Stimulated activated naive CD8-positive, alpha-beta T cell treated with anti-CD3 and anti-CD28 coated beads, Interleukin-15, Interleukin-2, amounts not matched to agents 100 ng/mL and 50 ng/mL, for 24 hours (primary cell): ENCODE data around the gene SS18L1.
"Not testable (repeated sequence)": the region's sequence is repeated elsewhere in the genome, so short reads cannot be mapped to it uniquely, and the experiment has no call there.

Experiments used
- H3K27ac Mint-ChIP-seq: one replicate; pipeline ENCODE4 v1.8.0; 2021; ENCODE audit warnings: mild to moderate bottlenecking, mixed read lengths
- H3K27me3 Mint-ChIP-seq: one replicate; pipeline ENCODE4 v1.8.0; 2021; ENCODE audit warnings: mixed read lengths
- H3K36me3 Mint-ChIP-seq: one replicate; pipeline ENCODE4 v1.8.0; 2021; ENCODE audit warnings: low read depth, mixed read lengths
- H3K4me1 Mint-ChIP-seq: one replicate; pipeline ENCODE4 v1.8.0; 2021; ENCODE audit warnings: low read depth, mixed read lengths
- H3K4me3 Mint-ChIP-seq: one replicate; pipeline ENCODE4 v1.8.0; 2021; ENCODE audit warnings: mild to moderate bottlenecking, mixed read lengths
- H3K9me3 Mint-ChIP-seq: one replicate; pipeline ENCODE4 v1.8.0; 2021; ENCODE audit warnings: mixed read lengths

Gene SS18L1

GRCh38 chr20:62141043-62141396, 2.5 kb upstream of the SS18L1 start:
- Mint-ChIP-seq H3K9me3 (no peaks in the 10 kb centered on the region), H3K4me1 (peaks cover 49% of the 10 kb centered on the region), H3K27ac (peak overlapping the region; percentile 56), H3K4me3 (peak overlapping the region; percentile 93), H3K27me3 (no peaks in the 10 kb centered on the region), H3K36me3 (peaks cover 68% of the 10 kb centered on the region)

GRCh38 chr20:62141397-62142251, 1.9 kb upstream of the SS18L1 start:
- no peaks in the 10 kb centered on the region for H3K27me3 Mint-ChIP-seq
- peaks cover 48% of the 10 kb centered on the region for H3K4me1 Mint-ChIP-seq
- H3K27ac Mint-ChIP-seq, result peak overlapping the region; percentile 96
- H3K36me3 Mint-ChIP-seq, result peaks cover 65% of the 10 kb centered on the region
- H3K9me3 Mint-ChIP-seq, result no peaks in the 10 kb centered on the region
- H3K4me3 Mint-ChIP-seq, result peak overlapping the region; percentile 93

GRCh38 chr20:62142252-62143080, 1.1 kb upstream of the SS18L1 start:
- H3K36me3 Mint-ChIP-seq, result peaks cover 58% of the 10 kb centered on the region
- H3K4me1 Mint-ChIP-seq, result peaks cover 51% of the 10 kb centered on the region
- peak overlapping the region; percentile 96 for H3K27ac Mint-ChIP-seq
- peak overlapping the region; percentile 93 for H3K4me3 Mint-ChIP-seq
- H3K27me3 Mint-ChIP-seq, result no peaks in the 10 kb centered on the region
- no peaks in the 10 kb centered on the region for H3K9me3 Mint-ChIP-seq

GRCh38 chr20:62143957-62144825, 622 bp downstream of the SS18L1 start:
- Mint-ChIP-seq H3K27ac (peak overlapping the region; percentile 75), H3K27me3 (no peaks in the 10 kb centered on the region), H3K4me1 (peaks cover 47% of the 10 kb centered on the region), H3K4me3 (peak overlapping the region; percentile 83), H3K9me3 (no peaks in the 10 kb centered on the region), H3K36me3 (peaks cover 40% of the 10 kb centered on the region)

- Mint-ChIP-seq H3K27me3 (no peaks in the 10 kb centered on the region), H3K4me1 (peaks cover 41% of the 10 kb centered on the region), H3K9me3 (no peaks in the 10 kb centered on the region), H3K36me3 (peaks cover 28% of the 10 kb centered on the region), H3K4me3 (peak overlapping the region; percentile 83), H3K27ac (no peak overlapping the region)
Measured at GRCh38 chr20:62145688-62146018, 2.1 kb downstream of the SS18L1 start.

- Mint-ChIP-seq H3K9me3 (no peaks in the 10 kb centered on the region), H3K27me3 (no peaks in the 10 kb centered on the region)
Measured at GRCh38 chr20:62146019-62146755, 2.6 kb downstream of the SS18L1 start.

GRCh38 chr20:62147125-62147524, 3.6 kb downstream of the SS18L1 start:
- H3K27ac Mint-ChIP-seq, result no peak overlapping the region
- peaks cover 26% of the 10 kb centered on the region for H3K4me1 Mint-ChIP-seq
- no peaks in the 10 kb centered on the region for H3K9me3 Mint-ChIP-seq
- peaks cover 16% of the 10 kb centered on the region for H3K36me3 Mint-ChIP-seq
- no peaks in the 10 kb centered on the region for H3K27me3 Mint-ChIP-seq
- no peak overlapping the region for H3K4me3 Mint-ChIP-seq

More at GRCh38 chr20:62146019-62146755, 2.6 kb downstream of the SS18L1 start:
- Mint-ChIP-seq H3K27ac (no peak overlapping the region), H3K36me3 (peaks cover 25% of the 10 kb centered on the region), H3K4me1 (peaks cover 36% of the 10 kb centered on the region), H3K4me3 (no peak overlapping the region)

- H3K4me3 Mint-ChIP-seq, result no peak overlapping the region
- no peaks in the 10 kb centered on the region for H3K9me3 Mint-ChIP-seq
- no peaks in the 10 kb centered on the region for H3K27me3 Mint-ChIP-seq
- H3K36me3 Mint-ChIP-seq, result peaks cover 17% of the 10 kb centered on the region
- no peak overlapping the region for H3K27ac Mint-ChIP-seq
- peaks cover 24% of the 10 kb centered on the region for H3K4me1 Mint-ChIP-seq
Measured at GRCh38 chr20:62147528-62147927, 4.0 kb downstream of the SS18L1 start.

- Mint-ChIP-seq H3K36me3 (peaks cover 26% of the 10 kb centered on the region), H3K4me1 (peaks cover 24% of the 10 kb centered on the region)
- H3K4me3 Mint-ChIP-seq, H3K9me3 Mint-ChIP-seq, H3K27ac Mint-ChIP-seq, H3K27me3 Mint-ChIP-seq: not testable (repeated sequence)
Measured at GRCh38 chr20:62148383-62148782, 4.8 kb downstream of the SS18L1 start.

- Mint-ChIP-seq H3K36me3 (peaks cover 31% of the 10 kb centered on the region), H3K27ac (no peak overlapping the region), H3K9me3 (peaks cover 11% of the 10 kb centered on the region), H3K4me3 (no peak overlapping the region), H3K27me3 (no peaks in the 10 kb centered on the region), H3K4me1 (peaks cover 24% of the 10 kb centered on the region)
Measured at GRCh38 chr20:62148908-62149314, 5.3 kb downstream of the SS18L1 start.

GRCh38 chr20:62149532-62150309, 6.2 kb downstream of the SS18L1 start:
- Mint-ChIP-seq H3K36me3 (peaks cover 36% of the 10 kb centered on the region), H3K27me3 (no peaks in the 10 kb centered on the region), H3K27ac (no peak overlapping the region), H3K4me1 (peaks cover 20% of the 10 kb centered on the region), H3K4me3 (no peak overlapping the region), H3K9me3 (peaks cover 12% of the 10 kb centered on the region)

- Mint-ChIP-seq H3K9me3 (peaks cover 12% of the 10 kb centered on the region), H3K27me3 (no peaks in the 10 kb centered on the region), H3K36me3 (peaks cover 36% of the 10 kb centered on the region), H3K4me1 (peaks cover 15% of the 10 kb centered on the region), H3K4me3 (no peak overlapping the region), H3K27ac (no peak overlapping the region)
Measured at GRCh38 chr20:62150310-62150575, 6.7 kb downstream of the SS18L1 start.

- Mint-ChIP-seq H3K36me3 (peaks cover 41% of the 10 kb centered on the region), H3K27me3 (no peaks in the 10 kb centered on the region), H3K4me1 (peaks cover 5% of the 10 kb centered on the region), H3K27ac (no peak overlapping the region), H3K9me3 (peaks cover 12% of the 10 kb centered on the region), H3K4me3 (no peak overlapping the region)
Measured at GRCh38 chr20:62151225-62151624, 7.7 kb downstream of the SS18L1 start.
